ENCODE data around the gene HOXA1. TPM values are rescaled to one million over a fixed set of nuclear protein-coding genes. Genes with fewer than 3 reads are reported as not detected.

HOXA1 gene
- total and polyA plus RNA-seq, 2 of the 4 experiments (the other 2 are of a cell fraction) = 0.54 to 1.8 TPM

DNA sequence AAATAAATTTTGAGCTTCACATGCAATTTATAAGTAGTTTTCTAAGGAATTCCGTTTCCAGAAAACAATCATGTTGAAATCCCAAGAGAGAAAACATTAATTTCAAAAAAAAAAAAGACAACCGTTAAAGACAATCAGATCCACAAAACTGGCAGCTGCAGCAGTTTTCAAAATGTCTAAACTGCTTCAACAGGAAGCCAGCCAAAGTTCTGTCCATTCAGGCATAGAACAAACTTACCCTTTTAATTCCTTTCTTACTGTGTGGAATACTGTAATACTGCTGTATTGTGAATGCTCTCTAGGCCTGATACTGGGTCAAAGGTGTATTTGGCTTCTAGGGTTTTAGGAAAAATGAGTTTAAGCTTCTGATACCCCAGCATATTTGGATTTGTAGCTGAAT, 31.6 kb downstream of the HOXA1 start:
- no peaks in the 10 kb centered on the region for H3K36me3 ChIP-seq (ENCODE audit: control insufficient read depth, insufficient read depth, low read length)
- H3K27me3 ChIP-seq (ENCODE audit: control insufficient read depth, insufficient read depth, low read length) = peaks cover 1% of the 10 kb centered on the region; the same call in 1 of the 2 replicates
- no peak overlapping the region for H2BK5ac ChIP-seq (ENCODE audit: low read depth, low read length, poor library complexity, severe bottlenecking)
- no peak overlapping the region for H3K4ac ChIP-seq (ENCODE audit: low read depth, low read length)
- dilution Hi-C loops (cut with HindIII; ENCODE audit: low sequenced_read_pairs, unreplicated experiment) (no loop called here), in situ Hi-C loops (cut with MboI; ENCODE audit: low sequenced_read_pairs) (no loop called here), intact Hi-C loops (cut with micrococcal nuclease) (no loop called here)
- H2AK9ac ChIP-seq (replicated peaks; ENCODE audit: low read depth, low read length, poor library complexity) = no peak overlapping the region
- no peak overlapping the region for H3K18ac ChIP-seq (ENCODE audit: low read depth, low read length)
- WGBS, 2 experiments (ENCODE audit: extremely low coverage in 2 of 2, insufficient read length in 1 of 2) = no CpG with 5 or more reads among the region's 2 CpGs
- H4K8ac ChIP-seq (ENCODE audit: low read depth in 2 of 2, low read length in 2 of 2) = no peak overlapping the region
- H3K79me1 ChIP-seq (ENCODE audit: low read depth in 1 of 2, low read length in 2 of 2) = no peaks in the 10 kb centered on the region
- H3K9me3 ChIP-seq (ENCODE audit: control insufficient read depth, insufficient read depth, low read length) = no peaks in the 10 kb centered on the region
- no peak overlapping the region for H3K14ac ChIP-seq (replicated peaks; ENCODE audit: low read depth, low read length)
- H3K4me1 ChIP-seq (ENCODE audit: control insufficient read depth, insufficient read depth, low read length) = 0 out of 2 replicates have a peak, but pooled peaks cover 1% of the 10 kb centered on the region
- H3K23ac ChIP-seq (ENCODE audit: low read depth, low read length) = no peak overlapping the region
- H2BK20ac ChIP-seq (ENCODE audit: low read depth, low read length) = no peak overlapping the region
- ChIA-PET CTCF (interaction anchor here (0.7 kb wide), 1 partner anchor 182 kb away, joined by 3 read pairs; no protein-coding TSS in a partner anchor), POLR2A (ENCODE audit: unreplicated experiment) (interaction anchor here (0.7 kb wide), 1 partner anchor 376 kb away, joined by 7 read pairs; no protein-coding TSS in a partner anchor)
- H3K4me3 ChIP-seq (ENCODE audit: insufficient read depth, low read depth, low read length) = no peak overlapping the region
- no peak for TF ChIP-seq CHD1 (IDR thresholded peaks at IDR 0.05; ENCODE audit: low read depth, low read length)
- TF ChIP-seq POLR2A (IDR thresholded peaks at IDR 0.05; ENCODE audit: low read depth, low read length) = no peak
- no peak for TF ChIP-seq RFX5 (IDR thresholded peaks at IDR 0.05; ENCODE audit: low read depth, low read length)
- no peak for TF ChIP-seq RAD21 (IDR thresholded peaks at IDR 0.05; ENCODE audit: low read length)
- TF ChIP-seq MAZ (IDR thresholded peaks at IDR 0.05; ENCODE audit: borderline replicate concordance, low read depth, low read length) = no peak
- no peak for TF ChIP-seq CEBPB (IDR thresholded peaks at IDR 0.05; ENCODE audit: low read depth, low read length)
- no peak for TF ChIP-seq NFE2L2 (IDR thresholded peaks at IDR 0.05; ENCODE audit: low read depth, low read length)
- no peak for TF ChIP-seq SMC3 (IDR thresholded peaks at IDR 0.05; ENCODE audit: low read depth, low read length)
- TF ChIP-seq BHLHE40 (IDR thresholded peaks at IDR 0.05; ENCODE audit: low read depth, low read length) = no peak
- TF ChIP-seq MAFK (IDR thresholded peaks at IDR 0.05; ENCODE audit: low read depth, low read length) = no peak
- H3K27ac ChIP-seq (ENCODE audit: insufficient read depth, low read length) = no peak overlapping the region
- H3K9me1 ChIP-seq (ENCODE audit: insufficient read depth, low read length) = no peaks in the 10 kb centered on the region
- no peak overlapping the region for H4K91ac ChIP-seq (ENCODE audit: insufficient read depth, low read depth, low read length)
- H3K56ac ChIP-seq (ENCODE audit: extremely low read depth, insufficient read depth, low read length) = no peak overlapping the region
- no peak overlapping the region for H4K5ac ChIP-seq (ENCODE audit: low read depth, low read length)
- ATAC-seq (ENCODE audit: low read depth) (peak; percentile 37; the same call in 1 of the 2 replicates), DNase-seq (no peak)
- no peak overlapping the region for H2AFZ ChIP-seq (replicated peaks; ENCODE audit: low read length, poor library complexity)
- no TSS peak for BruUV-seq (replicated peaks)
- H4K20me1 ChIP-seq (ENCODE audit: insufficient read depth, low read length) = no peaks in the 10 kb centered on the region
- no peak overlapping the region for H3K4me2 ChIP-seq (ENCODE audit: low read depth, low read length)
- no peak overlapping the region for H2BK15ac ChIP-seq (ENCODE audit: low read depth, low read length)
- H2AK5ac ChIP-seq (ENCODE audit: low read depth, low read length) = no peak overlapping the region
- no peak overlapping the region for H3K9ac ChIP-seq (ENCODE audit: low read depth, low read length)
- no peak overlapping the region for H2BK120ac ChIP-seq (ENCODE audit: low read depth, low read length)

All from IMR-90 (cell line).